Measurements from ENCODE around the gene SMAD6.
"Not testable (repeated sequence)": the region's sequence is repeated elsewhere in the genome, so short reads cannot be mapped to it uniquely, and the experiment has no call there.

Gene SMAD6

GRCh38 chr15:66742286-66742685, 40.2 kb downstream of the SMAD6 start:
- DNase-seq (ENCODE audit: low read depth in 2 of 2), result no peak

- no peak for DNase-seq (ENCODE audit: low read depth in 2 of 2)
Observed at GRCh38 chr15:66743204-66743603, 41.2 kb downstream of the SMAD6 start.

GRCh38 chr15:66743703-66744536, 41.9 kb downstream of the SMAD6 start:
- no peak for DNase-seq (ENCODE audit: low read depth in 2 of 2)

DNA sequence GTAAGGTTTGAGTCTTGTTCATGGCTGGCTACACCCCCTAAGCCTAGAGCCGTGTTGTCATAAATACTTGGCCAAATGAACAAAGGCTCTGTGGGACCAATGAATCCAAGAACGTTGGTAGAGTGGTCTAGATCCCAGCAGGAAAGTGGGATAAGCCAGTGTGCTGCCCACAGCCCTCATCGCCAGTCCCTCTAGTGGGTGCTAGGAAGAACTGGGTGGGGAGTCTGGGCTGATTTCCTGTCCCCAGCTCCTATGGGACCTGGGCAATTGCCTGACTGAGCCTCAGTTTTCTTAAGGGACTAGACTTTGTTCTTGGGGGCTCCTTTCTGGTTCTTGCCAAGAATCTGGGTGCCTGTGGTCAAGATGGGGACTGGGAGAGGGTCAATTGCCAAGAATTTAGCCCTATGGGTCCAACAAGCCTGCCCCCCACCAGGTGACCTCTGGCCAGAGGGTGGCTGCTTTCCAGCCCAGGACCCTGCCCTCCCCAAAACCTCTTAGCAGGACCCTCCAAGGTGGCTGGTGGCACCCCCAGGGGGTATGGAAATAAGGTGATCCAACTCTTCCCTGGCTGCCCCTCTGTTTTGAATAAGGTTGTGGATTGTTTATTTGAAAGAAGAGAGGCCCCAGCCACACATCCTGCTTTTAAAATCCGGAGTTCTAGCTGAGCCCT, 42.7 kb downstream of the SMAD6 start:
- DNase-seq (ENCODE audit: low read depth in 2 of 2), result no peak

GRCh38 chr15:66745530-66746230, 43.6 kb downstream of the SMAD6 start:
- DNase-seq (ENCODE audit: low read depth in 2 of 2), result no peak

DNA sequence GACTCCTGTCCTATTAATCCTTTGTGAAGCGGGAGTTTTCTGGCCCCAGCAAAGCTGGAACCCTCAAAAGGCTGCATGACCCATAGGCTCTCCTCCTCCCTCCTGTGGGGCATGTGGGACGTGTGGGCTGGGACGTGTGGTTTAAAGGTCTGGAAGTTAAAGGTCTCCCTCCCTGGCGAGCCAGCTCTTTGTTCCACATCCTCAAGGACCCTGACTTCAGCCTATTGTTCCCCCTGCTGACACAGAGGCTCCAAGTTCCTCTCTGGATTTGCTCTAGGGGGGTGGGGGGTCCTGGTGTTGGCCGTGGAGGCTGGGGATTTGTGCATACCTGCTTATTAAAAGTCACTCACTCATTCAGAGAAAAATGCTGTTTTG, 44.2 kb downstream of the SMAD6 start:
- no peak for DNase-seq (ENCODE audit: low read depth in 2 of 2)

DNA sequence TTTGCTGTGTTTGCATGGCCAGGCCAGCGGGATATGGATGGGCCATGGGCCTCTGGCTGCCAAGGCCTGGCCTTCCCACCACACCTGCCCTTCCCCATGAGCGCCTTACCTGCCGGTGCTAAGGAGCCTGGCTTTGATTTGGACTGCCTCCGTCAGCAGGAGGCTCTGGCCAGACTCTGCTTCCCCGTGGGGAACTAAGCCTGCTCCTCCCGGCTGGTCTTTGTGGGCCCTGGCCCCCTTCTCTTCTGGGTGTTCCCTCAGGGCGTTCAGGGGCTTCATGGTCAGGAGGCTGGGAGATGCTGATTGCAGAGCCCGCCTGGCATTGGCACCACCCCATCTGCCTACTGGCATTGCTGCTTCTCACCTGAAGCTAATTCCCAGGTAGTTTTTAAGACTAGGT, 45.2 kb downstream of the SMAD6 start:
- DNase-seq (ENCODE audit: low read depth in 2 of 2), result no peak

DNA sequence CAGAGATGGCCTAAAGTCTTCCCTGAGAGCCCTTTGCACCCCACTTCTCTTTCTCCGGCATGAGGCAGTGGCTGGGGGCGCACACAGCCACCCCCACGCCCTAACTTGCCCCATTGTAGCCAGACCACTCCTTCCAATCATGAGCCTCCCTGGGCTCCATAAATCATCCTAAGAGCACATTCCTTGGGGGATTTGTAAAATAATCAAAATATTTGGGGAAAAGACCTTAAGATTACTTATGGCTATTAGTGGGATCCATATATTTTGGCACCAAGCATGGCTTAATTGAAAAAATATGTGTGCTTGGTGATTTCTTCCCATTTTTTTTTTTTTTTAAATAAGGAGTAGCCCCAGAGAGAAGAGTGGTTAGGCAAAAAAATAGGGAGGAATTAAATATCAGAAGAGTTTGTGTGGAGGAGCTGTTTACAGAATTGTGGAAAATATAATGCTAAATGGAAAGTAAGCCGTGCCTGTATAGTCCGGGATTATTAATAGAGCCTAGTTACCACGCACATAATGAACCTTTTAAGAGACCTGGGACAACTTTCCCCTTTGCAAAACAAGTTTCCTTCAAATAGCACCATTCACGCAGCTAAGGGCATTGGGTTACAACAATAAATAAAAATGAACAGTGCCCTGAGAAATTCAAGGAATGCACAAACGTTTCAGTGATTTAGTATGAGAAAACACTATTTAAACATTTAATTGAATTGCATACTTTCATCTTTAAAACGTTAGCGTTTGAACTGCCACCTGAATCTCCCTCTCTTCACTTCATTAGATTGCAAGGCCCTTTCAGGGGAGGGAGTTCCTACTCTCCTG, 46.1 kb downstream of the SMAD6 start:
- no peak for DNase-seq (ENCODE audit: low read depth in 2 of 2)

DNA sequence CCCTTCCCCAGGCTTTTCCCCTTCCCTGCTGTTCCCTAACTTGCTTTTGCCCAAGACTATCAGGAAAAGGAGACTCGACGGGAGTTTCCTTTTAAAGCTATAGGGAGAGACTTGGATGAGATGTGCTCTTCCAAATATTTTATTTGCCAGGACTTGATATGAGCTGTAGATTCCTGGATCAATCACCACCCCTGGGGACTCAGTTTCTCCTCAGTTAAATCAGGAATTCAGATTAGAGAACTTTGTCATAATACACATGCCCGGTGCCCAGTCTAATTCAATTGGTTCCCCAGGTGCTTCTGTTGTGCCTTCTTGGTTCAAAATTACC, 46.6 kb downstream of the SMAD6 start:
- DNase-seq (ENCODE audit: low read depth in 2 of 2), result no peak

GRCh38 chr15:66749841-66750575, 48.0 kb downstream of the SMAD6 start:
- DNase-seq (ENCODE audit: low read depth in 2 of 2), result no peak

DNA sequence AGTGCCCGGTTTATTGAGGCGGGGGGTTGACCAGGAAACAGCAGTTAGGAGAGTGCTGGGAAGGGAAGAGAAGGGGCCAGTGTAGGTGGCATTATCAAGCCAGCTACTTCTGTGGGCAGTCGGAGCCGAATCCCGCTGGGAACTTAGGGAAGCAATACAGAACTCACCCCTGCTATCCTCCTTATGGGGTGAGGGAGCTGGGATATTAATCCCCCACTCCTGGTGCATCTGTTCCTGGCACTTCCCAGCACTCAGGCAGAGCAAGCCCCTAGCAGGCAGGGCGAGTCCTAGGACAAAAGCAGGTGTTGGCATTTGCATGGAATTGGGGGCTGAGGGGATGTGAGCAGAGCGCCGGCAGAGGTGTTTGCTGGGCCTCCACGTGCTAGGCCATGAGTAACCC, 48.6 kb downstream of the SMAD6 start:
- no peak for DNase-seq (ENCODE audit: low read depth in 2 of 2)

DNA sequence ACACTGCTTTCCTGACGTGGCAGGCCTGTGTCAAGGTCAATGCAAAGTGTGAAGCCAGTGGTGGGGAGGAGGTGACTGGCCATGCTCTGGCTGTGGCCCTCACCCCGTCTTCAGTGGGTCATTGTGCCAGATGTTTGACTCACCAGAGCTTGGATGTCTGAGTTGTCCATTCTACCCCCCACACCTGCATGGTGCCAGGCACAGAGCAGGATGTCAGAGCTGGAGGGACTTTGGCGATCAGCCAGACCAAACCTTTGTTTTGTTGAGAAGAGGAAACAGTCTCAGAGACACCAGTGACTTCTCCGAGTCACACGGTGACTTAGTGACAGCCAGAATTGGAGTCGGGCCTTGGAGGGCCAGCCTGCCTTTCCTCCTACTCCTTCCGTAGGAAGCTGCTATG, 49.5 kb downstream of the SMAD6 start:
- DNase-seq (ENCODE audit: low read depth in 2 of 2), result no peak

- no peak for DNase-seq (ENCODE audit: low read depth in 2 of 2)
Observed at GRCh38 chr15:66752078-66752477, 50.0 kb downstream of the SMAD6 start.

GRCh38 chr15:66753687-66754377, 51.8 kb downstream of the SMAD6 start:
- no peak for DNase-seq (ENCODE audit: low read depth in 2 of 2)

- DNase-seq (ENCODE audit: low read depth in 2 of 2), result no peak
Observed at GRCh38 chr15:66754789-66755188, 52.8 kb downstream of the SMAD6 start.

DNA sequence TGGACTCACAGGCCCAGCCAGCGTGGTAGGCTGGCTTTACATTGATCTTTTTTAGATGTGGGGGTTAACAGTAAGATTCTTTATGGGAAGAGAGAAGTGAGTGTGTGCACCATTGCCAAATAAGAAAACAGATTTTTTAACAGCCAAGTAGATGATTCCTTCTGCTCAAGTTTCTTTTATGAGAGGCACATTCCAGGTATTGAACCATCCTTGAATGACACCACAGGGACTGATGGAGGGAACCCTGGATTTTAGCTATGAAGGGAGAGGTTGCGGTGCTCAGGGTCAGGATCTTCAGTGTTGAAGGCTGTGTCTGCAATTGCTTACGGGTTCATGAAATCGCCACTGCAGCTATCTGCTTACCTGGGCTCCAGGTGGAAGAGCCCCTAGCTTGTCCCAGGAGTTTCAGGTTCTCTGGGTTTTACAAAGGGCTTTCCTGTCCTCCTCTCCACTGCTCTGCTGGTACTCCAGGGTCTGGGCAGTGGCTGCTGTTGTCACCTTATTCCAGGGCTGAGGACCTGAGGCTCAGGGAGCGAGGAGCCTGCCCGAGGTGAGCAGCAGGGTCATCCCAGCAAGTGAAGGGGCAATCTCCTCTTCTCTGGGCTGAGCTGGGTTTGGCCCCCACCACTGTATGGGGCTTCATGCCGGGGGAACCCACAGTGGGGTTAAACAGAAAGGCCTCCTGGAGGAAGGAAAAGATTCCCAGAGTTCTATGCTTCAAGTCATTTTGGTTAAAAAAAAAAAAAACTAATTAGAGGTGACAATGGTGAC, 53.4 kb downstream of the SMAD6 start:
- DNase-seq (ENCODE audit: low read depth in 2 of 2), result no peak

DNA sequence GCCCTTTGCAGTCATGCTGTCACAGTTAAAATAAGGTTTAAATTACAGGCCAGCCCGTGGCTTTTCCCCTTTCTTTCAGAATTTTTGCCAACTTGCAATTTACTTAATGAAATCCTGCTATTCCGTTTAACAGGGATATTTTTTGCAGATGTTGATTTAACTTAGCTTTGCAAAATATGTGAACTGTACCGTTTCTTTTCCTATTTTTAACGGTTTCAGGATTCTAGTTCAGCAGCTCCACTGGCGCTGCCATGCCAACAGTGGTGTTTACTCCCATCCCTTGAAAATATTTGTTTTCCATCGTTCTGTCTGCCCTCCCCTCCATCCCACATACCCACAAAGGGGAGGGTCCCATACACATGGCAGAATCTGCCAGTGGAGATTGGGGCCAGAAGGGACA, 54.3 kb downstream of the SMAD6 start:
- no peak for DNase-seq (ENCODE audit: low read depth in 2 of 2)

GRCh38 chr15:66757030-66757429, 55.0 kb downstream of the SMAD6 start:
- no peak for DNase-seq (ENCODE audit: low read depth in 2 of 2)

DNA sequence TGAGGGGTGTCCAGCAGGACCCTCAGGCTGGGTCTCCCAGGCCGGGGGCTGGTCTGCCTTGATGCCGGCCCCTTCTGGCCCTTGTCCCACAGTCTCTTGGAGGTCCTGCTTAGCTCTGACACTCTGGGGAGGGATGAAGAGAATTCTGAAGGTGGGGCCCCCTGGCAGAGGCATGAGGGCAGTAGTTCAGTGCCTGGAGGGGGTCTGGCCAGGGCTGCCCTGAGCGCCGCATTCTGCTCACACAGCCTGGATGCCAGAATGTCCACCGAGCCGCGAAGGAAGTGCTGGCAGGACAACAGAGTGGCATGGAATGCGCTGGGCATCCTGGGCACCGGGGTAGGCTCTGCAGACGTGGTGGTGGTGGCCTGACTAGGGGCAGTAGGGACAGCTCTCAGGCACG, 55.5 kb downstream of the SMAD6 start:
- DNase-seq (ENCODE audit: low read depth in 2 of 2), result no peak

DNA sequence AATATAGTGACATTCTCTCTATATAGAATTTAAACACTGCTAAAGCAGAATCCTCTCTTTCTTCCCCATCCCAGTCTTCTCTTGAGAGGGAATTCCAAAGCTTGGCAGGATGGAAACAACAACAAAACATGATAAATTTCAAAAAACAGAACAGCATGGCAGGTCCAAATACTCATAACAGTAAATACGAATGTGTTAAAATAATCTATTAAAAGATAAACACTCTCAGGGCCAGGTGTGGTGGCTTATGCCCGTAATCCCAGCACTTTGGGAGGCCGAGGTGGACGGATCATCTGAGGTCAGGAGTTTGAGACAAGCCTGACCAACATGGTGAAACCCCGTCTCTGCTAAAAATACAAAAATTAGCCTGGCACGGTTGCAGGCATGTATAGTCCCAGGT, 56.2 kb downstream of the SMAD6 start:
- DNase-seq (ENCODE audit: low read depth in 2 of 2), result not testable (repeated sequence)
